Adipocyte (in vitro differentiated cells): ENCODE measurements around the gene ARG1.
"Not testable (repeated sequence)": the region's sequence is repeated elsewhere in the genome, so short reads cannot be mapped to it uniquely, and the experiment has no call there.

ENCODE experiments used
- DNase-seq: peaks from one replicate; pipeline ENCODE4 v3.0.0-alpha.2; 2015; ENCODE audit warnings: low read depth
- H3K27me3 ChIP-seq: replicated peaks from 2 replicates; pipeline ENCODE4 v1.7.0; 2013; ENCODE audit warnings: mild to moderate bottlenecking, low read length, moderate library complexity; ENCODE audit not compliant: control insufficient read depth, insufficient read depth
- H3K36me3 ChIP-seq: 2 replicates; pipeline ENCODE4 v1.7.0; 2013; ENCODE audit warnings: low read length, mild to moderate bottlenecking, moderate library complexity; ENCODE audit not compliant: control insufficient read depth, insufficient read depth, severe bottlenecking
- H3K4me1 ChIP-seq: 2 replicates; pipeline ENCODE4 v1.7.0; 2013; ENCODE audit warnings: mild to moderate bottlenecking, low read length, moderate library complexity; ENCODE audit not compliant: control insufficient read depth, insufficient read depth
- H3K4me3 ChIP-seq: 2 replicates; pipeline ENCODE4 v1.7.0; 2013; ENCODE audit warnings: mild to moderate bottlenecking, low read length, moderate library complexity
- H3K9ac ChIP-seq: 2 replicates; pipeline ENCODE4 v1.7.0; 2013; ENCODE audit warnings: mild to moderate bottlenecking, low read length, moderate library complexity
- H3K9me3 ChIP-seq: 2 replicates; pipeline ENCODE4 v1.7.0; 2013; ENCODE audit warnings: mild to moderate bottlenecking, low read length, moderate library complexity; ENCODE audit not compliant: control insufficient read depth

ARG1 gene

GRCh38 chr6:131572686-131573415, at the start of gene ARG1:
ARG1 (plus strand) TSS chr6:131573226; CDS start chr6:131573283, 57 bp downstream.
- no peak within 1 kb of the TSS for H3K4me3 ChIP-seq
- H3K36me3 ChIP-seq, result peaks cover 4% of the 10 kb centered on the region
- no peak within 1 kb of the TSS for H3K9ac ChIP-seq
- no peaks in the 10 kb centered on the region for H3K9me3 ChIP-seq
- DNase-seq, result no peak
- H3K4me1 ChIP-seq, result peaks cover 6% of the 10 kb centered on the region
- H3K27me3 ChIP-seq, result no peaks in the 10 kb centered on the region

DNA sequence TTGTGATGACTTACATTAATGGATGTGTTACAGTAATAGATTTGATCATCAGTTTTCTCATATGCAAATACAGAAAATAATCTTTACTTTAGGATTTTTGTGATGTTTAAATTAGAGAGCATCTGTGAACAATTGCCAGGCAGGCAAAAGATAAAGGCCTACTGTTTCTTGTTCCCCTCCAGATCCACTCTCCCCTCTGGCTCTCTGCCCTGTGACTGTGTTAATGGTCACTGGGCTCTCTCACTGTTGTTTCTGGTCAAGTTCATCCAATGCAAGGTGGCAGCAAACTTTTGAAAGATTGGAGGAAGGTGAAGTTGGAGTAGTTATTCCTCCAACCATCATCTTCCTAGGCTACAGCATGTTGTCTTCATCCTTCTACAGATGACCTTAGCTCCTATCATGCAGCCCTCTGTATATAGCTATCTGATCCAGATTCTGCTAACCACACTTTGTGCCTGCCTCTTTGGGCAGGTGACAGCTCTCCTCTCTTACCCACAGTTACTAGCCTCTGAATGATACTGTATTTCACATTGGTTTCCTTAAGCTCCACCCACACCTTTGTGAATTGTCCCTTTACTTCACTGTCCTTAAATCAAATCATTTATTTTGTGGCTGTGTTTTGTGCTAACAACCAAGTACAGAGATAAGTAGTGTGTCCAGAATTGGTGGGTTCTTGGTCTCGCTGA, 48.9 kb upstream of the ARG1 start:
- H3K36me3 ChIP-seq, result no peaks in the 10 kb centered on the region
- no peaks in the 10 kb centered on the region for H3K9me3 ChIP-seq
- H3K9ac ChIP-seq, result no peak overlapping the region
- H3K4me3 ChIP-seq, result no peak overlapping the region
- no peaks in the 10 kb centered on the region for H3K4me1 ChIP-seq
- H3K27me3 ChIP-seq, result no peaks in the 10 kb centered on the region
- no peak for DNase-seq

DNA sequence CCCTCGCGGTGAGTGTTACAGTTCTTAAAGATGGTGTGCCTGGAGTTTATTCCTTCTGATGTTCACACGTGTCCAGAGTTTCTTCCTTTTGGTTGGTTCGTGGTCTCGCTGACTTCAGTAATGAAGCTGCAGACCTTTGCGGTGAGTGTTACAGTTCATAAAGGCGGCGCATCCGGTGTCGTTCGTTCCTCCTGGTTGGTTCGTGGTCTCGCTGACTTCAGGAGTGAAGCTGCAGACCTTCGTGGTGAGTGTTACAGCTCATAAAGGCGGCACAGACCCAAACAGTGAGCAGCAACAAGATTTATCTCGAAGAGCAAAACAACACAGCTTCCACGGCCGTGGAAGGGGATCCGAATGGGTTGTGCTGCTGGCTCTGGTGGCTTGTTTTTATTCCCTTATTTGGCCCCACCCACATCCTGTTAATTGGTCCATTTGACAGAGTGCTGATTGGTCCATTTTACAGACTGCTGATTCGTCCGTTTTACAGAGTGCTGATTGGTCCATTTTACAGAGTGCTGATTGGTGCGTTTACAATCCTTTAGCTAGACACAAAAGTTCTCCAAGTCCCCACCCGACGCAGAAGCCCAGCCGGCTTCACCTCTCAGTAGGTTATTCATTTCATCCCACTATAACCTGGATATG, 48.2 kb upstream of the ARG1 start:
- H3K4me1 ChIP-seq, result no peaks in the 10 kb centered on the region
- no peak for DNase-seq

GRCh38 chr6:131530936-131531335, 42.1 kb upstream of the ARG1 start:
- H3K9me3 ChIP-seq, H3K4me3 ChIP-seq, H3K27me3 ChIP-seq, H3K9ac ChIP-seq, H3K36me3 ChIP-seq, H3K4me1 ChIP-seq, DNase-seq: not testable (repeated sequence)

More for the DNA sequence above, 48.2 kb upstream of the ARG1 start:
- Histone ChIP-seq H3K36me3 (no peaks in the 10 kb centered on the region), H3K4me3 (no peak overlapping the region), H3K27me3 (no peaks in the 10 kb centered on the region), H3K9me3 (no peaks in the 10 kb centered on the region), H3K9ac (no peak overlapping the region)

DNA sequence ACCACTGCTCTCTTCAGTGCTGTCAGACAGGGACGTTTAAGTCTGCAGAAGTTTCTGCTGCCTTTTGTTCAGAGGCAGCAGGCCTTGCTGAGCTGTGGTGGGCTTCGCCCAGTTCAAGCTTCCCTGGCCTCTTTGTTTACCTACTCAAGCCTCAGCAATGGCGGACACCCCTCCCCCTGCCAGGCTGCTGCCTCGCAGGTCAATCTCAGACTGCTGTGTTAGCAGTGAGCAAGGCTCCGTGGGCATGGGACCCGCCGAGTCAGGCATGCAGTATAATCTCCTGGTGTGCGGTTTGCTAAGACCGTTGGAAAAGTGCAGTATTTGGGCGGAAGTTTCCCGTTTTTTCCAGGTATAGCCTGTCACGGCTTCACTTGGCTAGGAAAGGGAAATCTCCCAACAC, 41.3 kb upstream of the ARG1 start:
- H3K4me1 ChIP-seq, H3K9ac ChIP-seq, H3K4me3 ChIP-seq, DNase-seq, H3K9me3 ChIP-seq, H3K27me3 ChIP-seq, H3K36me3 ChIP-seq: not testable (repeated sequence)

GRCh38 chr6:131532580-131533039, 40.4 kb upstream of the ARG1 start:
- DNase-seq, result no peak
- Histone ChIP-seq H3K9ac (no peak overlapping the region), H3K4me3 (no peak overlapping the region), H3K4me1 (no peaks in the 10 kb centered on the region), H3K36me3 (no peaks in the 10 kb centered on the region), H3K27me3 (no peaks in the 10 kb centered on the region), H3K9me3 (no peaks in the 10 kb centered on the region)

DNA sequence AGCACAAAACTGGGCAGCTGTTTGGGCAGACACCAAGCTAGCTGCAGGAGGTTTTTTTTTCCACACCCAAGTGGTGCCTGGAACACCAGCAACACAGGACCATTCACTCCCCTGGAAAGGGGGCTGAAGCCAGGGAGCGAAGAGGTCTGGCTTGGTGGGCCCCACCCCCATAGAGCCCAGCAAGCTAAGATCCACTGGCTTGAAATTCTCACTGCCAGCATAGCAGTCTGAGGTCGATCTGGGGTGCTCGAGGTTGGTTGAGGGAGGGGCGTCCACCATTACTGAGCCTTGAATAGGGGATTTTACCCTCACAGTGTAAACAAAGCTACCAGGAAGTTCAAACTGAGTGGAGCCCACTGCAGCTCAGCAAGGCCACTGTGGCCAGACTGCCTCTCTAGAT, 34.4 kb upstream of the ARG1 start:
- not testable (repeated sequence) for H3K27me3 ChIP-seq, DNase-seq, H3K4me1 ChIP-seq, H3K4me3 ChIP-seq, H3K9ac ChIP-seq, H3K36me3 ChIP-seq, H3K9me3 ChIP-seq

GRCh38 chr6:131545317-131545716, 27.7 kb upstream of the ARG1 start:
- H3K36me3 ChIP-seq, result no peaks in the 10 kb centered on the region
- H3K9ac ChIP-seq, result no peak overlapping the region
- no peak overlapping the region for H3K4me3 ChIP-seq
- H3K27me3 ChIP-seq, result peaks cover 4% of the 10 kb centered on the region
- DNase-seq, result no peak
- H3K4me1 ChIP-seq, result no peaks in the 10 kb centered on the region
- H3K9me3 ChIP-seq, result peaks cover 3% of the 10 kb centered on the region

GRCh38 chr6:131547488-131547887, 25.5 kb upstream of the ARG1 start:
- DNase-seq, result no peak
- Histone ChIP-seq H3K4me3 (no peak overlapping the region), H3K27me3 (peaks cover 4% of the 10 kb centered on the region), H3K36me3 (no peaks in the 10 kb centered on the region), H3K9ac (no peak overlapping the region), H3K4me1 (peaks cover 10% of the 10 kb centered on the region), H3K9me3 (peaks cover 3% of the 10 kb centered on the region)

DNA sequence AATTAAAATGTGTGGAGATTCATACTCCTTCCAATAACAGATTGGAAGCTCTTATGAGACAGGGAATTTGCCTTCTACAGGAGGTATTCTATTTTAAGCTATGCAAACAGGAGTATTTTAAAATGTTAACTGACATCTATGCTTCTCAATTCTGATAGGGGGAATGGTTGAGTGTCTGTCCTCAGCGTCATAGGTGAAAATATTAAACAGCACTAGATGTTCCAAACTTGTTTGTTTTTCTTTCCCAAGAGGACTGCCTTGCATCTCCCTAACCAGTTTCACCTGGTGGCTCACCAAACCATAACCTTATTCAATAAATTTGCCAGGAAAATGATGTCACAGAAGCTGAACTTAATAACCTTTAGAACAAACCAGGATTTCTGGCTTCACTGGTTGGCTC, 24.6 kb upstream of the ARG1 start:
- Histone ChIP-seq H3K4me1 (peaks cover 11% of the 10 kb centered on the region), H3K36me3 (no peaks in the 10 kb centered on the region), H3K9ac (no peak overlapping the region), H3K4me3 (no peak overlapping the region), H3K27me3 (peaks cover 4% of the 10 kb centered on the region), H3K9me3 (peaks cover 3% of the 10 kb centered on the region)
- no peak for DNase-seq

GRCh38 chr6:131549811-131550210, 23.2 kb upstream of the ARG1 start:
- DNase-seq, result no peak
- Histone ChIP-seq H3K4me1 (peaks cover 11% of the 10 kb centered on the region), H3K9me3 (no peaks in the 10 kb centered on the region), H3K9ac (no peak overlapping the region), H3K27me3 (peaks cover 4% of the 10 kb centered on the region), H3K4me3 (no peak overlapping the region), H3K36me3 (no peaks in the 10 kb centered on the region)
